Spleen (tissue), 13 donors: ENCODE measurements around the gene GPR173. TPM values are rescaled to one million over a fixed set of nuclear protein-coding genes. Genes with fewer than 3 reads are reported as not detected.

Experiments
- DNase-seq: peaks from one replicate; pipeline ENCODE4 v3.0.0-alpha.2; 2020
- H3K27ac ChIP-seq, 8 donors: fragments of 200-600 bp; sonication (generic) in 7 of 8; 1 replicate in 4 of 8; 2 replicates in 4 of 8; pipeline versions ENCODE4 v1.5.0 to v1.8.0; 2016 to 2021; ENCODE audit warnings: inconsistent platforms in 4 of 8, mild to moderate bottlenecking in 4 of 8, moderate library complexity in 1 of 8
- H3K27me3 ChIP-seq, 7 donors: fragments of 200-600 bp; sonication (generic) in 6 of 7; replicated peaks in 1 of 7; 1 replicate in 4 of 7; 2 replicates in 3 of 7; pipeline versions ENCODE4 v1.5.0 to v1.8.0; 2016 to 2021; ENCODE audit warnings: inconsistent platforms in 3 of 7, mild to moderate bottlenecking in 1 of 7
- H3K36me3 ChIP-seq, 6 donors: fragments of 200-600 bp; sonication (generic) in 5 of 6; 1 replicate in 4 of 6; 2 replicates in 2 of 6; pipeline versions ENCODE4 v1.5.0 to v1.8.0; 2016 to 2021; ENCODE audit warnings: inconsistent platforms in 2 of 6
- H3K4me1 ChIP-seq, 6 donors: fragments of 200-600 bp; sonication (generic) in 5 of 6; 1 replicate in 3 of 6; 2 replicates in 3 of 6; pipeline versions ENCODE4 v1.5.0 to v1.8.0; 2016 to 2021; ENCODE audit warnings: inconsistent platforms in 3 of 6
- H3K4me3 ChIP-seq, 8 donors: fragments of 200-600 bp; sonication (generic) in 7 of 8; 1 replicate in 4 of 8; 2 replicates in 4 of 8; pipeline versions ENCODE4 v1.5.0 to v1.8.0; 2016 to 2021; ENCODE audit warnings: inconsistent platforms in 4 of 8, mild to moderate bottlenecking in 4 of 8, moderate library complexity in 2 of 8
- H3K9me3 ChIP-seq, 8 donors: fragments of 200-600 bp; sonication (generic) in 7 of 8; 1 replicate in 4 of 8; 2 replicates in 4 of 8; pipeline versions ENCODE4 v1.5.0 to v1.8.0; 2016 to 2021; ENCODE audit warnings: inconsistent platforms in 4 of 8
- CTCF ChIP-seq, 11 experiments: fragments of 200-600 bp in 7 of 11; fragments of 450-650 bp in 4 of 11; sonication (generic) in 4 of 11; IDR thresholded peaks in 8 of 11; conservative IDR thresholded peaks in 3 of 11; 1 replicate in 7 of 11; 2 replicates in 4 of 11; pipeline versions ENCODE4 v1.4.0 to v1.8.0; 2016 to 2021; ENCODE audit warnings: antibody characterized with exemption in 11 of 11, inconsistent platforms in 4 of 11, mild to moderate bottlenecking in 1 of 11
- POLR2A ChIP-seq, 3 donors: fragments of 450-650 bp; IDR thresholded peaks; one replicate each; pipeline ENCODE4 v1.5.1; 2017; ENCODE audit warnings: antibody characterized with exemption in 3 of 3, mild to moderate bottlenecking in 1 of 3
- POLR2AphosphoS5 ChIP-seq, 3 donors: sonication (generic); formaldehyde crosslinking; IDR thresholded peaks; one replicate each; pipeline ENCODE4 v1.5.1; 2017; ENCODE audit warnings: antibody characterized with exemption in 3 of 3
- WGBS, 5 donors: extraction: QIAGEN DNeasy Blood & Tissue Kit in 3 of 5; methylation state at CpG; one replicate each; pipeline versions ENCODE4 v1.1.5 to v1.1.7; 2013 to 2018; 5-methylcytosine and 5-hydroxymethylcytosine counted together
- intact Hi-C: fragments of 100-400 bp; cut with DNase I; formaldehyde crosslinking; loops from one replicate; pipeline ENCODE4 v1.15.0; 2023; ENCODE audit warnings: low total_unique reads
- long read RNA-seq, 2 donors: transcript quantifications; one replicate each; lab custom pipeline, GENCODE V29; 2026
- polyA plus RNA-seq, 3 donors: library from polyadenylated mRNA; stranded (reverse); fragments of 200-250 nt; gene quantifications; one replicate each; pipeline ENCODE4 v1.2.1, GENCODE V29; 2013
- total RNA-seq, 7 donors: library from RNA; depleted of rRNA in 3 of 7; stranded (reverse); fragments of >200 nt in 3 of 7; fragmentation: NEBNext Ultra II Directional in 4 of 7; extraction: Animal tissue kit (Norgen Biotek cat#: 25700) in 4 of 7; gene quantifications; one replicate each; pipeline versions ENCODE4 v1.1.0 to v1.2.1, GENCODE V29; 2016 to 2021
- donor health status: healthy with polysubstance abuse.
- donor health status: DM: no; HTN: no; CAD: no; lungs with moderate emphysema.
- donor health status: DM: no; HTN: no; CAD: no.
- donor health status: Bipolar disorder and iron deficiency.
- donor health status: healthy.
- donor health status: DM: no; HTN: no; CAD: no.
- donor health status: DM: yes; HTN: yes; CAD: no.

Gene GPR173
- total RNA-seq, result 1 to 10 TPM; 1.8 to 4.4 (median 2.8) TPM
- 1 to 10 TPM in 1 of 3 donors, under 1 TPM in 2; 0.44 to 1.1 (median 0.83) TPM for polyA plus RNA-seq
- long read RNA-seq, donor 1, result 0 reads
- long read RNA-seq, donor 2, partial matches to known transcripts, result 0 of 1 reads
- long read RNA-seq, donor 2, other reads (novel, unspliced or antisense), result 0 of 1 reads

GRCh38 chrX:53048169-53049126 is at the start of gene GPR173:
Gene GPR173 (plus strand): TSS chrX:53048789. CDS start chrX:53076622, 27,833 bp downstream.
- Histone ChIP-seq H3K4me1 (no peaks in the 10 kb centered on the region), H3K4me3 (peak within 1 kb of the TSS; percentile 2 to 65 (median 30)), H3K36me3 (no peaks in the 10 kb centered on the region), H3K27me3 (peaks cover 0 to 24% (median 0%) of the 10 kb centered on the region in 7 donors), H3K9me3 (no peaks in the 10 kb centered on the region), H3K27ac (peak within 1 kb of the TSS in 1 of 8 donors; percentile 21)
- intact Hi-C loops, result no loop called here
- DNase-seq, result no peak
- WGBS, 5 donors, result 5 to 39% (median 11%) methylated on average over 6 to 31 of the region's 38 CpGs
- TF ChIP-seq POLR2AphosphoS5 (IDR thresholded peaks at IDR 0.05) (peak in 2 of 3 donors; percentile 10 to 15), POLR2A (IDR thresholded peaks at IDR 0.05) (no peak), CTCF (IDR thresholded peaks at IDR 0.05 in 8 of 11, conservative IDR thresholded peaks at IDR 0.05 in 3 of 11) (no peak)

- H3K4me3 ChIP-seq, result peak overlapping the region in 2 of 8 donors; percentile 11 to 27
- no peaks in the 10 kb centered on the region for H3K36me3 ChIP-seq
- TF ChIP-seq POLR2AphosphoS5 (IDR thresholded peaks at IDR 0.05) (no peak), CTCF (IDR thresholded peaks at IDR 0.05 in 8 of 11, conservative IDR thresholded peaks at IDR 0.05 in 3 of 11) (no peak), POLR2A (IDR thresholded peaks at IDR 0.05) (no peak)
- H3K27me3 ChIP-seq, result peaks cover 0 to 48% (median 0%) of the 10 kb centered on the region in 7 donors
- intact Hi-C loops, result no loop called here
- H3K4me1 ChIP-seq, result peaks cover 0 to 7% (median 3%) of the 10 kb centered on the region in 6 donors
- peak overlapping the region in 1 of 8 donors; percentile 23 for H3K27ac ChIP-seq
- WGBS, 5 donors, result 15 to 53% (median 30%) methylated on average over 4 to 36 of the region's 36 CpGs
- DNase-seq, result no peak
- H3K9me3 ChIP-seq, result no peaks in the 10 kb centered on the region
These were observed 48.0 kb upstream of the GPR173 start for GRCh38 chrX:53000447-53001135.

- no peak overlapping the region for H3K27ac ChIP-seq
- no peaks in the 10 kb centered on the region for H3K9me3 ChIP-seq
- DNase-seq, result no peak
- WGBS, 5 donors, result 74 to 90% (median 84%) methylated on average over 2 of the region's 2 CpGs
- no peaks in the 10 kb centered on the region for H3K4me1 ChIP-seq
- intact Hi-C loops, result no loop called here
- H3K4me3 ChIP-seq, result no peak overlapping the region
- peaks cover 0 to 48% (median 6%) of the 10 kb centered on the region in 7 donors for H3K27me3 ChIP-seq
- H3K36me3 ChIP-seq, result no peaks in the 10 kb centered on the region
- TF ChIP-seq POLR2A (IDR thresholded peaks at IDR 0.05) (no peak), POLR2AphosphoS5 (IDR thresholded peaks at IDR 0.05) (no peak), CTCF (IDR thresholded peaks at IDR 0.05 in 8 of 11, conservative IDR thresholded peaks at IDR 0.05 in 3 of 11) (no peak)
These were observed 46.6 kb upstream of the GPR173 start for GRCh38 chrX:53001958-53002357.
